PC-9 (cell line): ENCODE results near the gene HS6ST3.

Source experiments
- EZH2 ChIP-seq: fragments of 200-600 bp; sonication (generic); IDR thresholded peaks from 2 replicates; pipeline ENCODE4 v1.8.0; 2017; ENCODE audit warnings: antibody characterized with exemption, low read depth
- TF ChIP-seq, protein P1 (sequence below): fragments of 200-600 bp; sonication (generic); conservative IDR thresholded peaks from 2 replicates; pipeline ENCODE4 v1.6.1; 2017; ENCODE audit warnings: mixed run types, antibody characterized with exemption, mild to moderate bottlenecking, moderate library complexity

DNA sequence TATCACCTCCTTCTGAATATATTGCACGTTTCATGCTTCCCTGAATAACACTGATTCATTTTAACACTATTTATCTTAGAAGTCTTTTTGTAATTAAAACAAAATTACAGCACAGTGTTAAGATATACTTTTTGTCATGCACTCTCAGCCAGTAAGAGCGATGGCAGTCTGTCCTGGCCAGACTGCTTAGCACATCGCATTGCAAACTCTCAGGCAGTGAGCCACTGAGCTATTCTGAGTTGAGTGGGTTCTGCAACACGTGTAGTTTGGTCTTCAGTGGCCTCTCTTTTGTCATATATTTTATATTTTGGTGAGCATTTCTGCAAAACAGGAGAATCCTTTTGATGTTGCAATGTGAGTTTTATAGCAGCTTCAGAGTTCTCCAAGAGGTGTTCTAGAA, 332.1 kb downstream of the HS6ST3 start:
- TF ChIP-seq EZH2 = no peak
- TF ChIP-seq, protein P1, sequence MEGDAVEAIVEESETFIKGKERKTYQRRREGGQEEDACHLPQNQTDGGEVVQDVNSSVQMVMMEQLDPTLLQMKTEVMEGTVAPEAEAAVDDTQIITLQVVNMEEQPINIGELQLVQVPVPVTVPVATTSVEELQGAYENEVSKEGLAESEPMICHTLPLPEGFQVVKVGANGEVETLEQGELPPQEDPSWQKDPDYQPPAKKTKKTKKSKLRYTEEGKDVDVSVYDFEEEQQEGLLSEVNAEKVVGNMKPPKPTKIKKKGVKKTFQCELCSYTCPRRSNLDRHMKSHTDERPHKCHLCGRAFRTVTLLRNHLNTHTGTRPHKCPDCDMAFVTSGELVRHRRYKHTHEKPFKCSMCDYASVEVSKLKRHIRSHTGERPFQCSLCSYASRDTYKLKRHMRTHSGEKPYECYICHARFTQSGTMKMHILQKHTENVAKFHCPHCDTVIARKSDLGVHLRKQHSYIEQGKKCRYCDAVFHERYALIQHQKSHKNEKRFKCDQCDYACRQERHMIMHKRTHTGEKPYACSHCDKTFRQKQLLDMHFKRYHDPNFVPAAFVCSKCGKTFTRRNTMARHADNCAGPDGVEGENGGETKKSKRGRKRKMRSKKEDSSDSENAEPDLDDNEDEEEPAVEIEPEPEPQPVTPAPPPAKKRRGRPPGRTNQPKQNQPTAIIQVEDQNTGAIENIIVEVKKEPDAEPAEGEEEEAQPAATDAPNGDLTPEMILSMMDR = no peak
